H1 (cell line): ENCODE measurements around the gene ETFBKMT. TPM values are rescaled to one million over a fixed set of nuclear protein-coding genes. Genes with fewer than 3 reads are reported as not detected.

ENCODE experiments used
- CBX5 ChIP-seq: fragments of 300-800, 300-1000 bp; sonication (generic); IDR thresholded peaks from 2 replicates; pipeline ENCODE4 v1.7.1; 2016; ENCODE audit warnings: antibody characterized with exemption, low read length, low read depth
- CBX8 ChIP-seq: fragments of 300-800, 300-1000 bp; sonication (generic); IDR thresholded peaks from 2 replicates; pipeline ENCODE4 v1.7.1; 2016; ENCODE audit warnings: low read depth, low read length, borderline replicate concordance
- SP1 ChIP-seq: IDR thresholded peaks from 2 replicates; pipeline ENCODE4 v1.6.1; 2011; ENCODE audit warnings: low read depth, low read length
- SRF ChIP-seq: IDR thresholded peaks from 2 replicates; pipeline ENCODE4 v1.6.1; 2011; ENCODE audit warnings: mild to moderate bottlenecking, low read depth, low read length, moderate library complexity
- TEAD4 ChIP-seq: IDR thresholded peaks from 2 replicates; pipeline ENCODE4 v1.6.1; 2012; ENCODE audit warnings: low read depth, low read length, inconsistent platforms, mixed read lengths
- ZNF274 ChIP-seq: IDR thresholded peaks from 2 replicates; pipeline ENCODE4 v1.7.0; 2012; ENCODE audit warnings: low read length, borderline replicate concordance; ENCODE audit errors: extremely low read depth
- polyA plus RNA-seq, 7 experiments: library from polyadenylated mRNA; depleted of rRNA in 3 of 7; stranded (reverse) in 5 of 7; unstranded in 2 of 7; fragments of >200 nt in 5 of 7; fragments of 200-250 nt in 2 of 7; gene quantifications; 1 replicate in 5 of 7; 2 replicates in 1 of 7; 4 replicates in 1 of 7; pipeline versions ENCODE4 v1.2.1 to v1.2.3, GENCODE V29; 2011 to 2013; ENCODE audit warnings: missing spikeins in 2 of 7, mixed read lengths in 2 of 7
- total RNA-seq: library from RNA; stranded (reverse); fragmentation: NEBNext Ultra II Directional; extraction: Animal tissue kit (Norgen Biotek cat#: 25700); gene quantifications from 2 replicates; pipeline ENCODE4 v1.2.1, GENCODE V29; 2021
- TF ChIP-seq, protein P1 (sequence below): IDR thresholded peaks from 2 replicates; pipeline ENCODE4 v1.6.1; 2012; ENCODE audit warnings: inconsistent platforms
- TF ChIP-seq, protein P2 (sequence below): IDR thresholded peaks from 2 replicates; pipeline ENCODE4 v1.6.1; 2011; ENCODE audit warnings: low read depth, mild to moderate bottlenecking, low read length; ENCODE audit not compliant: insufficient read depth
- TF ChIP-seq, protein P3 (sequence below): fragments of 300-600 bp; sonication (generic); IDR thresholded peaks from 2 replicates; pipeline ENCODE4 v1.7.1; 2012; ENCODE audit warnings: low read length, moderate library complexity, mild to moderate bottlenecking, inconsistent platforms; ENCODE audit not compliant: insufficient replicate concordance

The ETFBKMT gene
- total and polyA plus RNA-seq, 2 of the 8 experiments (the other 6 are each of a cell fraction or from before 2014, with no cell fraction given), result 0.59 to 1.7 TPM

- no peak for TF ChIP-seq CBX5
- TF ChIP-seq, protein P1, sequence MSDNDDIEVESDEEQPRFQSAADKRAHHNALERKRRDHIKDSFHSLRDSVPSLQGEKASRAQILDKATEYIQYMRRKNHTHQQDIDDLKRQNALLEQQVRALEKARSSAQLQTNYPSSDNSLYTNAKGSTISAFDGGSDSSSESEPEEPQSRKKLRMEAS, result 0 out of 2 replicates have a peak, but pooled peaks have one; percentile 23
- TF ChIP-seq, protein P2, sequence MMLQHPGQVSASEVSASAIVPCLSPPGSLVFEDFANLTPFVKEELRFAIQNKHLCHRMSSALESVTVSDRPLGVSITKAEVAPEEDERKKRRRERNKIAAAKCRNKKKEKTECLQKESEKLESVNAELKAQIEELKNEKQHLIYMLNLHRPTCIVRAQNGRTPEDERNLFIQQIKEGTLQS, result no peak
- TF ChIP-seq ZNF274, result no peak
- TF ChIP-seq CBX8, result no peak
- TF ChIP-seq SRF, result no peak
- TF ChIP-seq, protein P3, sequence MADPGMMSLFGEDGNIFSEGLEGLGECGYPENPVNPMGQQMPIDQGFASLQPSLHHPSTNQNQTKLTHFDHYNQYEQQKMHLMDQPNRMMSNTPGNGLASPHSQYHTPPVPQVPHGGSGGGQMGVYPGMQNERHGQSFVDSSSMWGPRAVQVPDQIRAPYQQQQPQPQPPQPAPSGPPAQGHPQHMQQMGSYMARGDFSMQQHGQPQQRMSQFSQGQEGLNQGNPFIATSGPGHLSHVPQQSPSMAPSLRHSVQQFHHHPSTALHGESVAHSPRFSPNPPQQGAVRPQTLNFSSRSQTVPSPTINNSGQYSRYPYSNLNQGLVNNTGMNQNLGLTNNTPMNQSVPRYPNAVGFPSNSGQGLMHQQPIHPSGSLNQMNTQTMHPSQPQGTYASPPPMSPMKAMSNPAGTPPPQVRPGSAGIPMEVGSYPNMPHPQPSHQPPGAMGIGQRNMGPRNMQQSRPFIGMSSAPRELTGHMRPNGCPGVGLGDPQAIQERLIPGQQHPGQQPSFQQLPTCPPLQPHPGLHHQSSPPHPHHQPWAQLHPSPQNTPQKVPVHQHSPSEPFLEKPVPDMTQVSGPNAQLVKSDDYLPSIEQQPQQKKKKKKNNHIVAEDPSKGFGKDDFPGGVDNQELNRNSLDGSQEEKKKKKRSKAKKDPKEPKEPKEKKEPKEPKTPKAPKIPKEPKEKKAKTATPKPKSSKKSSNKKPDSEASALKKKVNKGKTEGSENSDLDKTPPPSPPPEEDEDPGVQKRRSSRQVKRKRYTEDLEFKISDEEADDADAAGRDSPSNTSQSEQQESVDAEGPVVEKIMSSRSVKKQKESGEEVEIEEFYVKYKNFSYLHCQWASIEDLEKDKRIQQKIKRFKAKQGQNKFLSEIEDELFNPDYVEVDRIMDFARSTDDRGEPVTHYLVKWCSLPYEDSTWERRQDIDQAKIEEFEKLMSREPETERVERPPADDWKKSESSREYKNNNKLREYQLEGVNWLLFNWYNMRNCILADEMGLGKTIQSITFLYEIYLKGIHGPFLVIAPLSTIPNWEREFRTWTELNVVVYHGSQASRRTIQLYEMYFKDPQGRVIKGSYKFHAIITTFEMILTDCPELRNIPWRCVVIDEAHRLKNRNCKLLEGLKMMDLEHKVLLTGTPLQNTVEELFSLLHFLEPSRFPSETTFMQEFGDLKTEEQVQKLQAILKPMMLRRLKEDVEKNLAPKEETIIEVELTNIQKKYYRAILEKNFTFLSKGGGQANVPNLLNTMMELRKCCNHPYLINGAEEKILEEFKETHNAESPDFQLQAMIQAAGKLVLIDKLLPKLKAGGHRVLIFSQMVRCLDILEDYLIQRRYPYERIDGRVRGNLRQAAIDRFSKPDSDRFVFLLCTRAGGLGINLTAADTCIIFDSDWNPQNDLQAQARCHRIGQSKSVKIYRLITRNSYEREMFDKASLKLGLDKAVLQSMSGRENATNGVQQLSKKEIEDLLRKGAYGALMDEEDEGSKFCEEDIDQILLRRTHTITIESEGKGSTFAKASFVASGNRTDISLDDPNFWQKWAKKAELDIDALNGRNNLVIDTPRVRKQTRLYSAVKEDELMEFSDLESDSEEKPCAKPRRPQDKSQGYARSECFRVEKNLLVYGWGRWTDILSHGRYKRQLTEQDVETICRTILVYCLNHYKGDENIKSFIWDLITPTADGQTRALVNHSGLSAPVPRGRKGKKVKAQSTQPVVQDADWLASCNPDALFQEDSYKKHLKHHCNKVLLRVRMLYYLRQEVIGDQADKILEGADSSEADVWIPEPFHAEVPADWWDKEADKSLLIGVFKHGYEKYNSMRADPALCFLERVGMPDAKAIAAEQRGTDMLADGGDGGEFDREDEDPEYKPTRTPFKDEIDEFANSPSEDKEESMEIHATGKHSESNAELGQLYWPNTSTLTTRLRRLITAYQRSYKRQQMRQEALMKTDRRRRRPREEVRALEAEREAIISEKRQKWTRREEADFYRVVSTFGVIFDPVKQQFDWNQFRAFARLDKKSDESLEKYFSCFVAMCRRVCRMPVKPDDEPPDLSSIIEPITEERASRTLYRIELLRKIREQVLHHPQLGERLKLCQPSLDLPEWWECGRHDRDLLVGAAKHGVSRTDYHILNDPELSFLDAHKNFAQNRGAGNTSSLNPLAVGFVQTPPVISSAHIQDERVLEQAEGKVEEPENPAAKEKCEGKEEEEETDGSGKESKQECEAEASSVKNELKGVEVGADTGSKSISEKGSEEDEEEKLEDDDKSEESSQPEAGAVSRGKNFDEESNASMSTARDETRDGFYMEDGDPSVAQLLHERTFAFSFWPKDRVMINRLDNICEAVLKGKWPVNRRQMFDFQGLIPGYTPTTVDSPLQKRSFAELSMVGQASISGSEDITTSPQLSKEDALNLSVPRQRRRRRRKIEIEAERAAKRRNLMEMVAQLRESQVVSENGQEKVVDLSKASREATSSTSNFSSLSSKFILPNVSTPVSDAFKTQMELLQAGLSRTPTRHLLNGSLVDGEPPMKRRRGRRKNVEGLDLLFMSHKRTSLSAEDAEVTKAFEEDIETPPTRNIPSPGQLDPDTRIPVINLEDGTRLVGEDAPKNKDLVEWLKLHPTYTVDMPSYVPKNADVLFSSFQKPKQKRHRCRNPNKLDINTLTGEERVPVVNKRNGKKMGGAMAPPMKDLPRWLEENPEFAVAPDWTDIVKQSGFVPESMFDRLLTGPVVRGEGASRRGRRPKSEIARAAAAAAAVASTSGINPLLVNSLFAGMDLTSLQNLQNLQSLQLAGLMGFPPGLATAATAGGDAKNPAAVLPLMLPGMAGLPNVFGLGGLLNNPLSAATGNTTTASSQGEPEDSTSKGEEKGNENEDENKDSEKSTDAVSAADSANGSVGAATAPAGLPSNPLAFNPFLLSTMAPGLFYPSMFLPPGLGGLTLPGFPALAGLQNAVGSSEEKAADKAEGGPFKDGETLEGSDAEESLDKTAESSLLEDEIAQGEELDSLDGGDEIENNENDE, result no peak
- TF ChIP-seq TEAD4, result peak; percentile 62
- TF ChIP-seq SP1, result peak; percentile 44; the same call in 1 of the 2 replicates
Measured at GRCh38 chr12:31682136-31682962, 22.9 kb downstream of the ETFBKMT start (continued).
